H1 (cell line): ENCODE data around the gene RPL22L1. TPM values are rescaled to one million over a fixed set of nuclear protein-coding genes. Genes with fewer than 3 reads are reported as not detected.

Experiments used
- CTCF ChIA-PET: fragments of 300-600 bp; sonication (Branson Sonifier 250); formaldehyde crosslinking; loops from one replicate; lab custom pipeline; 2021; ENCODE audit not compliant: partially characterized antibody; lab: Charles Lee
- POLR2A ChIA-PET: fragments of 300-600 bp; sonication (Branson Sonifier 250); formaldehyde crosslinking; loops from one replicate; lab custom pipeline; 2021; ENCODE audit warnings: inconsistent platforms; ENCODE audit not compliant: partially characterized antibody; lab: Charles Lee
- DNase-seq, 2 experiments: peaks; one replicate each; pipeline versions ENCODE4 v3.0.0 to v3.0.0-alpha.2; 2010 to 2022; ENCODE audit warnings: low spot score in 2 of 2, low read depth in 1 of 2, mixed read lengths in 1 of 2
- FAIRE-seq: peaks from 2 replicates; lab custom pipeline; 2011; peaks lifted over from hg19 to GRCh38; lab: Jason Lieb, UNC
- H2AFZ ChIP-seq: 2 replicates; pipeline ENCODE4 v1.8.1; 2012; ENCODE audit warnings: low read length, inconsistent platforms
- H2AK5ac ChIP-seq: 2 replicates; pipeline ENCODE4 v1.6.1; 2013; ENCODE audit warnings: low read depth, low read length
- H2BK120ac ChIP-seq: replicated peaks from 2 replicates; pipeline ENCODE3; 2013; ENCODE audit warnings: low read depth, low read length, inconsistent platforms
- H2BK12ac ChIP-seq: 2 replicates; pipeline ENCODE4 v1.6.1; 2013; ENCODE audit warnings: low read depth, low read length
- H2BK15ac ChIP-seq: 2 replicates; pipeline ENCODE4 v1.6.1; 2013; ENCODE audit warnings: low read length
- H2BK20ac ChIP-seq: 2 replicates; pipeline ENCODE4 v1.6.1; 2013; ENCODE audit warnings: low read length
- H2BK5ac ChIP-seq: 2 replicates; pipeline ENCODE4 v1.6.1; 2013; ENCODE audit warnings: low read depth, low read length
- H3K14ac ChIP-seq: 2 replicates; pipeline ENCODE4 v1.6.1; 2013; ENCODE audit warnings: inconsistent platforms; ENCODE audit not compliant: insufficient read length
- H3K18ac ChIP-seq: 2 replicates; pipeline ENCODE4 v1.6.1; 2013; ENCODE audit warnings: low read length; ENCODE audit errors: extremely low read depth
- H3K23ac ChIP-seq: 2 replicates; pipeline ENCODE4 v1.6.1; 2013; ENCODE audit warnings: inconsistent platforms; ENCODE audit not compliant: insufficient read length
- H3K23me2 ChIP-seq: 2 replicates; pipeline ENCODE4 v1.6.1; 2013; ENCODE audit warnings: low read depth, low read length
- H3K27ac ChIP-seq: 2 replicates; pipeline ENCODE4 v1.6.1; 2011; ENCODE audit warnings: low read depth, low read length, inconsistent platforms
- H3K27me3 ChIP-seq, 4 experiments: replicated peaks in 1 of 4; 1 replicate in 1 of 4; 2 replicates in 3 of 4; pipeline versions ENCODE4 v1.6.1 to v1.8.1; 2011 to 2013; ENCODE audit warnings: low read length in 3 of 4, mild to moderate bottlenecking in 3 of 4, inconsistent platforms in 2 of 4, mixed read lengths in 2 of 4, moderate library complexity in 1 of 4; ENCODE audit not compliant: control insufficient read depth in 3 of 4, insufficient read depth in 3 of 4; ENCODE audit errors: extremely low read depth in 1 of 4
- H3K36me3 ChIP-seq, 4 experiments: 2 replicates each; pipeline versions ENCODE4 v1.6.1 to v1.8.1; 2011 to 2013; ENCODE audit warnings: mild to moderate bottlenecking in 4 of 4, low read length in 3 of 4, moderate library complexity in 2 of 4, control low read depth in 1 of 4, inconsistent platforms in 1 of 4; ENCODE audit not compliant: insufficient read depth in 4 of 4, control insufficient read depth in 2 of 4
- H3K4ac ChIP-seq: replicated peaks from 2 replicates; pipeline ENCODE3; 2013; ENCODE audit warnings: low read length, low read depth, mixed read lengths, inconsistent platforms; ENCODE audit not compliant: insufficient read length
- H3K4me1 ChIP-seq, 4 experiments: replicated peaks in 1 of 4; 1 replicate in 1 of 4; 2 replicates in 3 of 4; pipeline versions ENCODE4 v1.6.1 to v1.8.1; 2011 to 2013; ENCODE audit warnings: low read length in 3 of 4, inconsistent platforms in 2 of 4, mixed read lengths in 1 of 4; ENCODE audit not compliant: insufficient read depth in 4 of 4, control insufficient read depth in 3 of 4
- H3K4me2 ChIP-seq, 2 experiments: 2 replicates each; pipeline versions ENCODE4 v1.6.1 to v1.8.1; 2011 to 2013; ENCODE audit warnings: low read depth in 2 of 2, low read length in 2 of 2, control low read depth in 1 of 2, inconsistent platforms in 1 of 2, mild to moderate bottlenecking in 1 of 2; ENCODE audit not compliant: insufficient read depth in 1 of 2
- H3K4me3 ChIP-seq, 4 experiments: fragments of 200-600, 300-600 bp in 1 of 4; sonication (generic), shearing (Covaris generic), sonication (Bioruptor Twin) in 1 of 4; 2 replicates each; pipeline versions ENCODE4 v1.5.1 to v1.8.1; 2011 to 2016; ENCODE audit warnings: low read length in 4 of 4, low read depth in 3 of 4, control low read depth in 2 of 4, inconsistent platforms in 2 of 4, mild to moderate bottlenecking in 2 of 4, mixed read lengths in 1 of 4, moderate library complexity in 1 of 4; ENCODE audit not compliant: insufficient read depth in 2 of 4; ENCODE audit errors: extremely low read depth in 1 of 4
- H3K56ac ChIP-seq: replicated peaks from 2 replicates; pipeline ENCODE3; 2013; ENCODE audit warnings: low read depth, mild to moderate bottlenecking, mixed read lengths, low read length, inconsistent platforms; ENCODE audit not compliant: insufficient read length
- H3K79me1 ChIP-seq: 2 replicates; pipeline ENCODE4 v1.6.1; 2013; ENCODE audit warnings: low read depth, low read length, control low read depth
- H3K79me2 ChIP-seq, 2 experiments: 2 replicates each; pipeline versions ENCODE4 v1.6.1 to v1.8.1; 2012 to 2013; ENCODE audit warnings: low read length in 2 of 2, mild to moderate bottlenecking in 2 of 2, inconsistent platforms in 1 of 2; ENCODE audit not compliant: insufficient read depth in 2 of 2, control insufficient read depth in 1 of 2
- H3K9ac ChIP-seq, 4 experiments: replicated peaks in 1 of 4; 1 replicate in 1 of 4; 2 replicates in 3 of 4; pipeline versions ENCODE4 v1.6.1 to v1.8.1; 2011 to 2013; ENCODE audit warnings: low read depth in 3 of 4, low read length in 3 of 4, control low read depth in 2 of 4, mild to moderate bottlenecking in 2 of 4, moderate library complexity in 2 of 4, inconsistent platforms in 1 of 4; ENCODE audit errors: extremely low read depth in 1 of 4
- H3K9me3 ChIP-seq, 2 experiments: 2 replicates each; pipeline versions ENCODE4 v1.6.1 to v1.8.1; 2012 to 2013; ENCODE audit warnings: mild to moderate bottlenecking in 2 of 2, moderate library complexity in 2 of 2, control low read depth in 1 of 2, inconsistent platforms in 1 of 2, low read depth in 1 of 2, low read length in 1 of 2, mixed read lengths in 1 of 2; ENCODE audit not compliant: insufficient read depth in 2 of 2
- H4K20me1 ChIP-seq, 2 experiments: replicated peaks in 1 of 2; 2 replicates each; pipeline versions ENCODE3 to v1.8.1; 2011 to 2013; ENCODE audit warnings: inconsistent platforms in 2 of 2, low read length in 2 of 2, mild to moderate bottlenecking in 1 of 2; ENCODE audit not compliant: insufficient read depth in 2 of 2, control insufficient read depth in 1 of 2
- H4K5ac ChIP-seq: 2 replicates; pipeline ENCODE4 v1.6.1; 2013; ENCODE audit warnings: low read length, low read depth, mixed read lengths, inconsistent platforms; ENCODE audit not compliant: insufficient read length
- H4K8ac ChIP-seq: 2 replicates; pipeline ENCODE4 v1.8.0; 2013; ENCODE audit warnings: mild to moderate bottlenecking, moderate library complexity, low read length, inconsistent platforms; ENCODE audit not compliant: insufficient read depth; ENCODE audit errors: extremely low read depth
- H4K91ac ChIP-seq: replicated peaks from 2 replicates; pipeline ENCODE3; 2013; ENCODE audit warnings: low read length, mixed read lengths, inconsistent platforms; ENCODE audit not compliant: insufficient read length
- CEBPB ChIP-seq: IDR thresholded peaks from 2 replicates; pipeline ENCODE4 v1.6.1; 2012; ENCODE audit warnings: low read depth, low read length
- HDAC2 ChIP-seq, 2 experiments: fragments of 300-600 bp in 1 of 2; sonication (generic) in 1 of 2; IDR thresholded peaks; 2 replicates each; pipeline ENCODE4 v1.6.1; 2011 to 2012; ENCODE audit warnings: low read depth in 2 of 2, low read length in 2 of 2, mild to moderate bottlenecking in 2 of 2, moderate library complexity in 2 of 2, borderline replicate concordance in 1 of 2, inconsistent platforms in 1 of 2
- POU5F1 ChIP-seq: IDR thresholded peaks from 2 replicates; pipeline ENCODE4 v1.6.1; 2011; ENCODE audit warnings: low read depth, mild to moderate bottlenecking, low read length, moderate library complexity
- RFX5 ChIP-seq: IDR thresholded peaks from 2 replicates; pipeline ENCODE4 v1.6.1; 2011; ENCODE audit warnings: low read depth, low read length, improper control_type of control experiment, borderline replicate concordance
- whole genome bisulfite sequencing, 2 experiments: shearing (Covaris generic) in 1 of 2; methylation state at CpG; one replicate each; pipeline versions ENCODE4 v1.1.6 to v1.1.7; 2013 to 2015; ENCODE audit warnings: low lambda C conversion rate in 2 of 2, mixed read lengths in 2 of 2, inconsistent platforms in 1 of 2, low coverage in 1 of 2, missing lambda C conversion rate in 1 of 2; ENCODE audit not compliant: insufficient replicate concordance in 2 of 2, insufficient coverage in 1 of 2, insufficient read length in 1 of 2; ENCODE audit errors: extremely low coverage in 1 of 2, missing lambda C conversion rate in 1 of 2; 5-methylcytosine and 5-hydroxymethylcytosine counted together
- polyA plus RNA-seq, 7 experiments: library from polyadenylated mRNA; depleted of rRNA in 3 of 7; stranded (reverse) in 5 of 7; unstranded in 2 of 7; fragments of >200 nt in 5 of 7; fragments of 200-250 nt in 2 of 7; gene quantifications; 1 replicate in 5 of 7; 2 replicates in 1 of 7; 4 replicates in 1 of 7; pipeline versions ENCODE4 v1.2.1 to v1.2.3, GENCODE V29; 2011 to 2013; ENCODE audit warnings: missing spikeins in 2 of 7, mixed read lengths in 2 of 7
- total RNA-seq: library from RNA; stranded (reverse); fragmentation: NEBNext Ultra II Directional; extraction: Animal tissue kit (Norgen Biotek cat#: 25700); gene quantifications from 2 replicates; pipeline ENCODE4 v1.2.1, GENCODE V29; 2021
- TF ChIP-seq, protein P1 (sequence below): IDR thresholded peaks from 2 replicates; pipeline ENCODE4 v1.6.1; 2012; ENCODE audit warnings: low read length, inconsistent platforms

The RPL22L1 gene
- total and polyA plus RNA-seq, 2 of the 8 experiments (the other 6 are each of a cell fraction or from before 2014, with no cell fraction given): 99.9 to 280 TPM

DNA sequence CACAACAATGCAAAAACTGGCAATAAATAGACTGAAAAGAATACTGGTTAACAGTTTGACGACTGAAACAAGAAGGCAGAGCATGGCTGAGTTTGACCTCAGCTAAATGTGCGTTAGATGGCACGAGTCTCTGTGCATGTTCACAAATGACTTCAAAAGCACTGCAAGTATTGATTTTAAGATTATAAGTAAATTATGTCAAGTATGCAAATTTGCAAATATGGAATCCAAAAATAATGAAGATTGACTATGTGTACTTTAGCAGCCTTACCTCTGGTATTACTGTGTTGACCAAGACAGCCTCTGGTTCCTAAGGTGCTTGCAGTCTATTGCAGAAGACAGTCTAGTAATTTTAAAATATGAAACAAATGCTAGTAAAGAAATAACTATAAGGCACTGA, 41.1 kb upstream of the RPL22L1 start:
- Histone ChIP-seq H3K4ac (no peak overlapping the region), H3K27ac (no peak overlapping the region), H4K91ac (no peak overlapping the region), H3K4me2 (no peak overlapping the region), H2BK12ac (no peak overlapping the region), H3K23ac (no peak overlapping the region), H3K18ac (no peak overlapping the region), H3K79me1 (no peaks in the 10 kb centered on the region; the same call in 1 of the 2 replicates), H3K56ac (no peak overlapping the region), H4K5ac (no peak overlapping the region), H3K79me2 (no peaks in the 10 kb centered on the region), H2BK20ac (no peak overlapping the region), H2AFZ (no peak overlapping the region), H3K4me3 (no peak overlapping the region), H3K9ac (no peak overlapping the region), H2AK5ac (no peak overlapping the region), H3K4me1 (peaks cover 0 to 5% (median 2%) of the 10 kb centered on the region in 4 experiments; a peak in 3 of 7 replicates), H4K20me1 (peaks cover 0 to 4% of the 10 kb centered on the region in 2 experiments), H3K27me3 (peaks cover 0 to 17% (median 12%) of the 10 kb centered on the region in 4 experiments; a peak in 6 of 7 replicates), H3K36me3 (no peaks in the 10 kb centered on the region), H4K8ac (no peak overlapping the region), H2BK120ac (no peak overlapping the region), H3K9me3 (peaks cover 15 to 16% of the 10 kb centered on the region in 2 experiments), H3K14ac (no peak overlapping the region), H3K23me2 (peaks cover 7% of the 10 kb centered on the region), H2BK15ac (no peak overlapping the region), H2BK5ac (no peak overlapping the region)
- no peak for DNase-seq
- 92% methylated on average over 3 of the region's 3 CpGs; no CpG with 5 or more reads in 1 of the 2 experiments for WGBS, 2 experiments
- ChIA-PET CTCF (no interaction called here), POLR2A (no interaction called here)
- FAIRE-seq: no peak
- TF ChIP-seq HDAC2 (IDR thresholded peaks at IDR 0.05; ENCODE audit: borderline replicate concordance in 1 of 2, low read depth in 2 of 2, low read length in 2 of 2): no peak
- TF ChIP-seq POU5F1: no peak
- TF ChIP-seq RFX5: no peak
- TF ChIP-seq CEBPB: no peak
- TF ChIP-seq, protein P1, sequence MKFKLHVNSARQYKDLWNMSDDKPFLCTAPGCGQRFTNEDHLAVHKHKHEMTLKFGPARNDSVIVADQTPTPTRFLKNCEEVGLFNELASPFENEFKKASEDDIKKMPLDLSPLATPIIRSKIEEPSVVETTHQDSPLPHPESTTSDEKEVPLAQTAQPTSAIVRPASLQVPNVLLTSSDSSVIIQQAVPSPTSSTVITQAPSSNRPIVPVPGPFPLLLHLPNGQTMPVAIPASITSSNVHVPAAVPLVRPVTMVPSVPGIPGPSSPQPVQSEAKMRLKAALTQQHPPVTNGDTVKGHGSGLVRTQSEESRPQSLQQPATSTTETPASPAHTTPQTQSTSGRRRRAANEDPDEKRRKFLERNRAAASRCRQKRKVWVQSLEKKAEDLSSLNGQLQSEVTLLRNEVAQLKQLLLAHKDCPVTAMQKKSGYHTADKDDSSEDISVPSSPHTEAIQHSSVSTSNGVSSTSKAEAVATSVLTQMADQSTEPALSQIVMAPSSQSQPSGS: no peak
